Mucosa of gallbladder (tissue), 1 donor: ENCODE results near the gene G2E3. TPM values are rescaled to one million over a fixed set of nuclear protein-coding genes. Genes with fewer than 3 reads are reported as not detected.
"Not testable (repeated sequence)": the region's sequence is repeated elsewhere in the genome, so short reads cannot be mapped to it uniquely, and the experiment has no call there.

ENCODE experiments used
- DNase-seq: peaks from one replicate; pipeline ENCODE4 v3.0.0-alpha.2; 2020; ENCODE audit warnings: low spot score
- total RNA-seq: library from RNA; stranded (reverse); gene quantifications from one replicate; pipeline ENCODE4 v1.2.1, GENCODE V29; 2021
- donor health status: DM: no; HTN: no; CAD: no.

G2E3 gene
- total RNA-seq: 17.0 TPM

GRCh38 chr14:30558675-30559555 is at the start of gene G2E3:
Gene G2E3, plus strand, starts transcription at chr14:30559158. Its CDS starts 21,922 bp downstream, at chr14:30581080.
- peak; percentile 86 for DNase-seq

- DNase-seq: no peak
Measured at GRCh38 chr14:30517737-30518136, 41.2 kb upstream of the G2E3 start.

GRCh38 chr14:30518867-30519560 is 39.9 kb upstream of the G2E3 start:
- DNase-seq: no peak

- no peak for DNase-seq
Measured at GRCh38 chr14:30519961-30520360, 39.0 kb upstream of the G2E3 start.

- DNase-seq: no peak
Measured at GRCh38 chr14:30520536-30520935, 38.4 kb upstream of the G2E3 start.

GRCh38 chr14:30521899-30522736 is 36.8 kb upstream of the G2E3 start:
- DNase-seq: no peak

- DNase-seq: no peak
Measured at GRCh38 chr14:30525833-30526232, 33.1 kb upstream of the G2E3 start.

GRCh38 chr14:30527196-30527595 is 31.8 kb upstream of the G2E3 start:
- no peak for DNase-seq

GRCh38 chr14:30528119-30528518 is 30.8 kb upstream of the G2E3 start:
- no peak for DNase-seq

- DNase-seq: no peak
Measured at GRCh38 chr14:30528778-30529642, 29.9 kb upstream of the G2E3 start.

- no peak for DNase-seq
Measured at GRCh38 chr14:30532264-30532663, 26.7 kb upstream of the G2E3 start.

- no peak for DNase-seq
Measured at GRCh38 chr14:30533126-30533525, 25.8 kb upstream of the G2E3 start.

- DNase-seq: no peak
Measured at GRCh38 chr14:30541318-30541717, 17.6 kb upstream of the G2E3 start.

GRCh38 chr14:30546735-30547134 is 12.2 kb upstream of the G2E3 start:
- not testable (repeated sequence) for DNase-seq

GRCh38 chr14:30547388-30548048 is 11.4 kb upstream of the G2E3 start:
- no peak for DNase-seq

GRCh38 chr14:30550335-30550734 is 8.6 kb upstream of the G2E3 start:
- no peak for DNase-seq

GRCh38 chr14:30551460-30551859 is 7.5 kb upstream of the G2E3 start:
- DNase-seq: no peak

- DNase-seq: no peak
Measured at GRCh38 chr14:30553311-30553989, 5.5 kb upstream of the G2E3 start.

GRCh38 chr14:30558362-30558674 is 640 bp upstream of the G2E3 start:
- DNase-seq: no peak

- no peak for DNase-seq
Measured at GRCh38 chr14:30559638-30560091, 707 bp downstream of the G2E3 start.
